BLaER1 (cell line): ENCODE results near the gene CNTROB.

Experiments used
- H3K27ac ChIP-seq: shearing (Covaris generic); formaldehyde crosslinking; 2 replicates; pipeline ENCODE4 v1.8.1; 2022
- H3K27me3 ChIP-seq: shearing (Covaris generic); formaldehyde crosslinking; 2 replicates; pipeline ENCODE4 v1.8.1; 2022
- H3K36me3 ChIP-seq: shearing (Covaris generic); formaldehyde crosslinking; 2 replicates; pipeline ENCODE4 v1.8.1; 2022
- H3K4me1 ChIP-seq: shearing (Covaris generic); formaldehyde crosslinking; 2 replicates; pipeline ENCODE4 v1.8.1; 2022
- H3K4me2 ChIP-seq: shearing (Covaris generic); formaldehyde crosslinking; 2 replicates; pipeline ENCODE4 v1.8.1; 2022
- H3K4me3 ChIP-seq: shearing (Covaris generic); formaldehyde crosslinking; 2 replicates; pipeline ENCODE4 v1.8.1; 2022
- H3K9ac ChIP-seq: shearing (Covaris generic); formaldehyde crosslinking; 2 replicates; pipeline ENCODE4 v1.8.1; 2022
- H3K9me3 ChIP-seq: shearing (Covaris generic); formaldehyde crosslinking; 2 replicates; pipeline ENCODE4 v1.8.1; 2022
- H4K20me1 ChIP-seq: shearing (Covaris generic); formaldehyde crosslinking; 2 replicates; pipeline ENCODE4 v1.8.1; 2022
- Cebpa-rat ChIP-seq: shearing (Covaris generic); IDR thresholded peaks from 2 replicates; pipeline ENCODE4 v1.8.1; 2022

Gene CNTROB

DNA sequence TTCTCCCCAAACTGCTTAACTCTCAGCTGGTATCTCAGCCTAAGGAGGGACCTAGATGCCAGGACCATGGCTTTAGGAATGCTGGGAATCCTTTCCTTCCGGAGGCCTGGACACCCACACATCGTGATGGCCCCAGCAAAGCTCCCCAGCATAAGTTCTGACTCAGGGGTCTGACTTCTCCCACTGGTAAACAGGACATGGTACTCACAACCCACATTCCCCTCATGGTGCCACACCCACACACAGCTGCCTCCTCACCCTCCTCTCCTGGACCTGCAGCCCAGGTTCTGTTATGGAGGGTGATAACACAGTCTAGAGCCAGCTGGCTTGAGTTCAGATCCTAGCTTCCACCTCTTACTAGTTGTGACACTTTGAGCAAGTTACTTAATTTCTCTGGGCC, 15.2 kb upstream of the CNTROB start:
- H3K4me1 ChIP-seq = peaks cover 50% of the 10 kb centered on the region
- H3K27me3 ChIP-seq = no peaks in the 10 kb centered on the region
- no peak overlapping the region for H3K9ac ChIP-seq
- peak overlapping the region; percentile 71; the same call in 1 of the 2 replicates for H3K4me3 ChIP-seq
- H3K4me2 ChIP-seq = peak overlapping the region; percentile 89
- peaks cover 7% of the 10 kb centered on the region for H3K36me3 ChIP-seq
- TF ChIP-seq Cebpa-rat = no peak
- no peaks in the 10 kb centered on the region for H3K9me3 ChIP-seq
- no peak overlapping the region for H3K27ac ChIP-seq
- H4K20me1 ChIP-seq = peaks cover 10% of the 10 kb centered on the region

DNA sequence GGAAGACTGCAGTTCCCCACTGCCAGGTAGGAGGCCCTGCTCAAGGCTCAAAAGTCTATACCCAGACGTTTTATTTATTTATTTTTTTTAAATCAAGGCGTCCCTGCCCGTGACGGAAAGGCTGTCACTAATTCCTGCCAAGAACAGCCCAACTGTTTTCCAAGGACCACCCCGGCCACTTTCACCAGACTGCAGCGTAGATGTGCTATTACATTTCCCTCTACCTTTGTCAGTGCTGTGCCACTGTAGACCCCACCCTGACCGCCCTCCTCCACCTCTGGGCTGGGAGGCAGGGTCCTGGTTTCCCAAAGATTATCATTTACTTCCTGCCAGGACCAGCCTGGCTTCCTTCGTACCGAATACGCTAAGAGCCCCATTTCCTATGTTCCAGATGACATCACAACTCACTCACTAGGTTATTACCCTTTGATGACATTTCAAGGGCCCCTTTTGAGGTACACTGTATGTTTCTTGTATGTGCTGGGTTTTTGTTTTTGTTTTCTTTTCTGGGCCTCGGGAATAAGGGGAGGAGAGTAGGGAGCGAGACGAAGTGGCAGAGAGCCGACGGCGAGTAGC, 9.6 kb upstream of the CNTROB start:
- Histone ChIP-seq H3K9me3 (no peaks in the 10 kb centered on the region), H4K20me1 (no peaks in the 10 kb centered on the region), H3K4me2 (peak overlapping the region; percentile 98), H3K9ac (peak overlapping the region; percentile 69), H3K27ac (peak overlapping the region; percentile 67), H3K4me1 (peaks cover 37% of the 10 kb centered on the region), H3K27me3 (no peaks in the 10 kb centered on the region), H3K4me3 (peak overlapping the region; percentile 63), H3K36me3 (0 out of 2 replicates have a peak, but pooled peaks cover 6% of the 10 kb centered on the region)
- no peak for TF ChIP-seq Cebpa-rat

DNA sequence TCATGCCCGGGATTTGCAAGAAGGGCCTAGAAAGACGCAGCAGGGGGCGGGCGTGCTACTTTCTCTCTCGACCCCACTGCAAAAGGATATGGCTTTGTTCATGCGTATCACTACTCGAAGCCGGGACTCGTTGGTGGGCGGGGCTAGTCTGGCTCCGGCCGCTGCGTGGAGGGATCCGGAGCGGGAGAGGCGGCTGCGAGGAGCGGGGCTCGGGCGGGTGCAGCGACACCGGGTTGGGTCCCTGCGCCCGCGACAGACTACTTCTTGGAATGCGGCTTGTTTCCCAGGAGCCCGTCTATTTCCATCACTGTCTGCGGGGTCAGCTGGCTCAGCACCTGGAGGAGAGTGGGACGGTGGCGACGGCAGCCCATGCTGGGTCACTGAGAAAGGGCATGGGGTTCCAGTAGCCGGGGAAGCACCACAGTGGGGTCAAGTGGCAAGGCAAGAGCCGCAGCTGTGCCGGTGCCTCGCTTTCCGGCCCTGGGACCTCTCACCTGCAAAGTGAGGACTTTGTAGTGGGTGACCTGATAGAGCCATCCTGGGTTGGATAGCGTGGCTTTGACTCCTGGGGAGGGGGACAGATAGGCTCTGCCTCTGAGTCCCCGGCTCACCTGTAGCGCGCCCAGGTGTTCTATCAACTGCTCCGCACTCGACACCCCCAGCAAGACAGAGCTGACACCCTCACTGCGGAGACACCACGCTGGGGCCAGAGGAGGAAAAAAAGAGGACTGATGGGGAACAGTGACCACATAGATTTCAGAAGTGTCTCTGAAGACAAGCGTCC, 9.0 kb upstream of the CNTROB start:
- TF ChIP-seq Cebpa-rat = no peak
- Histone ChIP-seq H3K36me3 (peaks cover 6% of the 10 kb centered on the region; the same call in 1 of the 2 replicates), H3K27me3 (no peaks in the 10 kb centered on the region), H3K4me2 (peak overlapping the region; percentile 98), H3K9ac (peak overlapping the region; percentile 69), H3K27ac (peak overlapping the region; percentile 67), H3K4me1 (peaks cover 37% of the 10 kb centered on the region), H3K9me3 (no peaks in the 10 kb centered on the region), H4K20me1 (no peaks in the 10 kb centered on the region), H3K4me3 (peak overlapping the region; percentile 63)

DNA sequence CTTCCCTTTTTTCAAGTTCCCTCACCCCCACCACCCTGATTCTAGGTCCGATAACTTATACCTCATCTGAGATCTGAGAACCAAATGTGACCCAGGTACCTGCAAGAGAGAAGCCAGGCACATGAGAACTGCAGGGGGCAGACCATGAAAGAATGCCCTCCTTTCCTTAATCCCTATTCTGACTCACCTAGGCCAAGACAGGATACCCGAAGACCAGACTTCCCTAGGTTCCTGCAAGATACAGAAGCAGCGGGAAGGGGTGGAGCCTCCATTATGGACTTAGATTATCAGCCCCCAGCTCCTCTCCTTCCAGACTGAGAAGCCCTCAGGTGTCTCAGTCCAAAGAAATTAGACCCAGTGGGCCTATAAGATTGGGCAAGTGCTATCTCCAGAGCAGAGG, 4.4 kb upstream of the CNTROB start:
- no peaks in the 10 kb centered on the region for H4K20me1 ChIP-seq
- no peak for TF ChIP-seq Cebpa-rat
- H3K27ac ChIP-seq = no peak overlapping the region
- H3K9me3 ChIP-seq = no peaks in the 10 kb centered on the region
- peaks cover 41% of the 10 kb centered on the region for H3K4me1 ChIP-seq
- H3K4me2 ChIP-seq = no peak overlapping the region
- H3K9ac ChIP-seq = no peak overlapping the region
- no peaks in the 10 kb centered on the region for H3K27me3 ChIP-seq
- peaks cover 6% of the 10 kb centered on the region; the same call in 1 of the 2 replicates for H3K36me3 ChIP-seq
- H3K4me3 ChIP-seq = no peak overlapping the region

DNA sequence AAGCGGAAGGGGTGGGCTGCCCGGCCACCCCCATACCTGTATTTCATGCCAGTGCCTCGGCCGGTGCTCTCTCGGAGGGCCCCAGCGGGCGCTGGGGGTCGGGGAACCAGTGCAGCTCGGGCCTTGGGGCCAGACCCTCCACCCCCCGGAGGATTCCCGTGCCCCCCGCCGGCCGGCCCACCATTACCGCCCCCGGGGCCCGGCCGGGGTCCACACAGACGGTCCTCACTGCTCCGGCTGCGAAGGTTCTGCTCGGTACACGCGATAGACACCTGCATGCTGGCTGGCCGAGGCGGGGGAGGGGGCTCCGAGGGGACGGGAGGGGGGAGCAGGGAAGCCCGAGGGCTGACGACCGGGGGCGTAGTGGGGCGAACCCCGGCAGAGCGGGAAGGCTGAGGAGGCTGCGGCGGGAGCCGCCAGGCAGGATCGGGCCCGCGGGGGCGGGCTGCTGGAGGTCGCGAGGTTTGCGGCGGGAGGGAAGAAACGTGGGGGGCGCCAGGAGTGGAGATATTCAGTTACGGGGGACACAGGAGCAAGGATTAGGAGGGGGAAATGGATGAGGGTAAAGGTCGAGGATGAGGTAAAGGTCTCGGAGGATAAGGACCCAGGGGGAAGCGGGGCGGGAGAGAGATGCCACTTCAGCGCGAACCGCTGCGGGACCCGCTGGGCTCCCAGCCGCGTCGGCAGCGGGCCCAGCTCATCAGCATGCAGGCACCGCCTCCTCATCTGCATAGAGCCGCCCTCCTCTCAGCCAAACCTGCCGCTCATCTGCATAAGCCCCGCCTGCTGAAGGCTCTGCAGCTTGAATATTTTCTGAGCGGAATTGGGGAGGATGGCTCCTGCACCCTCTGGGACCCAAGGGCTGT, 2.6 kb upstream of the CNTROB start, which contains the start of gene KCNAB3:
Gene KCNAB3 (minus strand): TSS at position 699 of the 866 bp plus-strand sequence. CDS start 421 bp downstream, at position 278.
- H3K4me3 ChIP-seq = peak within 1 kb of the TSS; percentile 85
- H3K4me2 ChIP-seq = peak within 1 kb of the TSS; percentile 95
- peaks cover 10% of the 10 kb centered on the region for H3K36me3 ChIP-seq
- peaks cover 42% of the 10 kb centered on the region for H3K4me1 ChIP-seq
- no peaks in the 10 kb centered on the region for H3K27me3 ChIP-seq
- H3K9ac ChIP-seq = peak within 1 kb of the TSS; percentile 88
- H3K9me3 ChIP-seq = no peaks in the 10 kb centered on the region
- no peak within 1 kb of the TSS for H3K27ac ChIP-seq
- no peak for TF ChIP-seq Cebpa-rat
- H4K20me1 ChIP-seq = no peaks in the 10 kb centered on the region

DNA sequence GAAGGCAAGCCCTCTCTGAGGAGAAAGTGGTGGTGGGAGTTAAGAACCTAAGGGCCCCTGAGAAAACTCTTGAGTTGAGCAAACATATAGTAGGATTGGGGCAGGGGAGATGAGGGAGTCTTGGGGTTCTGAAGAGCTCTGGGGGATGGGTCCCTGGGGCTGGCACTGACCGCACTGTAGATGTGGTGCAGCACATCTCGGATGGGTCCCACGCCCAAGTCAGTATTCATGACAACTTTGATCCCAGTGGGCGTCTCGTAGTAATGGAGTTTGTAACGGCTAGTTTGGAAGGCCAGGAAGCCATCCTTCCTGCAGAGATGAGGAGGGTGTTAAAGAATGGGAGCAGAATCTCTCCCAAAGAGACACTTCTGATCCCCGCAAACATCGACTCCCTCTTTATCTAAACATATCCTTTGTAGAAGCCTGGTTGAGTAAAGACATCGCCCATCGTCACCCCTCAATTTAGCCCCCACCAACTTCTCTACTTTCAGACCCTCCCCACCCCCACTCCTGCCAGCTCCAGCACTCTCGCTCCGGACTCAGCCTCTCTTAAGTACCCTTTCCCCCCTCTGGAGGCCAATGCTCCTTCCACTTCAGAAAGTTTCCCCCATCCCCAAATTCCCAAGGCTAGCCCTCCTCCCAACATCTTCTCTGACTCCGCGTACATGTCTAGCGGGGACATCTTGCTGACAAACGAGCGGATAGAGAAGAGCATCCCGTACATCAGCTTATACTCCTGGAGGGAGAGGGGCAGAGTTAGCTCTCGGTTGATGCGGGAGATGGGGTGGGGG, 970 bp upstream of the CNTROB start:
- TF ChIP-seq Cebpa-rat = no peak
- no peaks in the 10 kb centered on the region for H3K9me3 ChIP-seq
- peak overlapping the region; percentile 89 for H3K27ac ChIP-seq
- peaks cover 27% of the 10 kb centered on the region for H3K36me3 ChIP-seq
- peak overlapping the region; percentile 95 for H3K4me2 ChIP-seq
- H3K9ac ChIP-seq = peak overlapping the region; percentile 88
- no peaks in the 10 kb centered on the region for H4K20me1 ChIP-seq
- H3K4me1 ChIP-seq = peaks cover 58% of the 10 kb centered on the region
- H3K27me3 ChIP-seq = no peaks in the 10 kb centered on the region
- peak overlapping the region; percentile 85 for H3K4me3 ChIP-seq

DNA sequence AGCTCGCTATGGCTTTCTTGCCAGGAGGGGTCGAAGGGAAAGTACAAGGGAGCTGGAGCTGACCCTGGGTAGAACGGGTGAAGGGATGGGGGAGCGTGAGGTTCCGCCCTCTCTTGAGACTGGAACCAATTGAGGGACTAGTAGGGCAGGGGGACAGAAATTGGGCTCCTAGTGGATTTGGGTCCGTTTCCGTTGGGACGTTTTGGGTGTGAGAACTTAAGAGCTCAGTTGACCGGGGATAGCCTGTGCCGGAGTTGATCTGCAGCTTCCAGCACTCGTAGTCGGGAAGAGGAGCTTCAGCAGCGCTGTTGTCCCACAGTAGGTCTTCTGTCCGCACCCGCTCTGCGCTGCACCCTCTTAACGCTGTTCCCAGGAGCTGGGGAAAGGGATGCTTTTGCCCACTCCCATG, 481 bp downstream of the CNTROB start:
- Histone ChIP-seq H3K36me3 (peaks cover 36% of the 10 kb centered on the region), H4K20me1 (no peaks in the 10 kb centered on the region), H3K4me3 (peak overlapping the region; percentile 85), H3K27ac (peak overlapping the region; percentile 89), H3K27me3 (no peaks in the 10 kb centered on the region), H3K9ac (peak overlapping the region; percentile 88), H3K4me1 (peaks cover 62% of the 10 kb centered on the region), H3K9me3 (no peaks in the 10 kb centered on the region), H3K4me2 (peak overlapping the region; percentile 93)
- TF ChIP-seq Cebpa-rat = no peak

DNA sequence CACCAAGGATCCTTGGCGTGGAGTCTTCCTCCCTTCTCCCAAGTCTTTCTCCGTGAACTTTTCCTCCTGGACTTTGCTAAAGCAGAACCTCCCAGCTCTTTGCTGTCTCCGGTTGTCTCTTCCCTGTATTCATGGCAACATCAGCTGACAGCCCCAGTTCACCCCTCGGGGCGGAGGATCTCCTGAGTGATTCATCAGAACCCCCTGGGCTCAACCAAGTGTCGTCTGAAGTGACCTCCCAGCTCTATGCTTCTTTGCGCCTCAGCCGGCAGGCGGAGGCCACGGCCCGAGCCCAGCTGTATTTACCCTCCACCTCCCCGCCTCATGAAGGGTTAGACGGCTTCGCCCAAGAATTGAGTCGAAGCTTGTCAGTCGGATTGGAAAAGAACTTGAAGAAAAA, 943 bp downstream of the CNTROB start:
- Histone ChIP-seq H3K4me3 (peak overlapping the region; percentile 85), H3K9ac (peak overlapping the region; percentile 88), H3K4me1 (peaks cover 62% of the 10 kb centered on the region), H3K9me3 (no peaks in the 10 kb centered on the region), H3K36me3 (peaks cover 39% of the 10 kb centered on the region), H4K20me1 (no peaks in the 10 kb centered on the region), H3K27ac (peak overlapping the region; percentile 89), H3K4me2 (peak overlapping the region; percentile 93), H3K27me3 (no peaks in the 10 kb centered on the region)
- no peak for TF ChIP-seq Cebpa-rat

DNA sequence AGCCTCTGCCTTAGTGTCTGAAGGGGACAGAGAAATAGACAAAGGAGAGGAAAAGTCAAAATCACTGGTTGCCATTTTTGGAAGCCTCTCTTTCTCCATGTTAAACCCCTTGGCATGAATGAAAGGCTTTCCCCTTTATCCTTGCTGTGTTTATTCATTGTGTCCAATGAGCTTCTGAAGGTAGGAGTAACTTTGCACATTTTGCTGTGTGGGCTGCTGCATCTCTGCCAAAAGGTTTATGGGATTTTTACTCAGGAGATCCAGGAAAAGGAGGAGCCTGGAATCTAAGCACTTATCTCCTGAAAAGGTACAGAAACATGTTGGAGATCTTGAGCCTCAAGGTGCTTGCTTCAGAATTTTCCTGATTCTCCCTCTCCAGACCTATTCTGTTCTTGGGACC, 3.9 kb downstream of the CNTROB start:
- no peak overlapping the region for H3K4me3 ChIP-seq
- H3K27me3 ChIP-seq = no peaks in the 10 kb centered on the region
- TF ChIP-seq Cebpa-rat = no peak
- peaks cover 44% of the 10 kb centered on the region for H3K4me1 ChIP-seq
- H3K27ac ChIP-seq = no peak overlapping the region
- peaks cover 68% of the 10 kb centered on the region for H3K36me3 ChIP-seq
- no peak overlapping the region for H3K9ac ChIP-seq
- no peaks in the 10 kb centered on the region for H4K20me1 ChIP-seq
- 0 out of 2 replicates have a peak overlapping the region, but pooled peaks have one; percentile 14 for H3K4me2 ChIP-seq
- no peaks in the 10 kb centered on the region for H3K9me3 ChIP-seq
